ENCODE measurements around the gene MTG2.

DNA sequence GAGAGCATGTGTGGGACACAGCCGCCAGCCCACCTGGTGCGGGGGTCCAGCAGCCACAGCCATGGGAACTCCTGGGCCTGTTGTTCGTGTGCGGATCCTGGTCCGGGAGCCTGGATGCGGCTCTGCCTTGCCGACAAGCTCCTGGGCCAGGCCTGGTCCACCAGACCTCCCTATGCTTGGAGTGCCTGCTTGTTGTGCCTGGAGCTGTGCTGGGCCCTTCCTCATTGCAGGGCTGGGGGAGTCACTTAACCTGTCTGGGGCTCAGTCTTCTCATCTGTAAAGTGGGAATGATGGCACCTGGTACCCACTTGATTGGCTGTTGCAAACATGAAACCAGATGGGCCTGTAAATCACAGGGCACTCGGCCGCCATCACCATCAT is 52.9 kb downstream of the MTG2 start:
- TF ChIP-seq NFYB (CRISPR knock-in tag; IDR thresholded peaks at IDR 0.05) = no peak
- no peak for TF ChIP-seq ZNF710 (CRISPR knock-in tag; IDR thresholded peaks at IDR 0.05; ENCODE audit: borderline replicate concordance)
- no peak for TF ChIP-seq GABPA (IDR thresholded peaks at IDR 0.05; ENCODE audit: low read depth, low read length)
- TF ChIP-seq GABPA (CRISPR knock-in tag; IDR thresholded peaks at IDR 0.05; ENCODE audit: low read depth) = no peak
- no peak for TF ChIP-seq WIZ (CRISPR knock-in tag; IDR thresholded peaks at IDR 0.05)
- TF ChIP-seq XBP1 (CRISPR knock-in tag; IDR thresholded peaks at IDR 0.05) = no peak
- no peak for TF ChIP-seq TRIM24 (CRISPR knock-in tag; IDR thresholded peaks at IDR 0.05)
- TF ChIP-seq TOPORS (CRISPR knock-in tag; IDR thresholded peaks at IDR 0.05) = no peak
- no peak for TF ChIP-seq MNT (IDR thresholded peaks at IDR 0.05)
- no peak for TF ChIP-seq GLI4 (CRISPR knock-in tag; IDR thresholded peaks at IDR 0.05; ENCODE audit: borderline replicate concordance)
- TF ChIP-seq EP300 (IDR thresholded peaks at IDR 0.05; ENCODE audit: low read depth in 2 of 2, low read length in 2 of 2) = no peak
- no peak for TF ChIP-seq EP300 (CRISPR knock-in tag; IDR thresholded peaks at IDR 0.05; ENCODE audit: borderline replicate concordance)
- no peak for TF ChIP-seq E2F5 (CRISPR knock-in tag; conservative IDR thresholded peaks at IDR 0.05)

Data from HepG2 (cell line).